Measurements from ENCODE around the gene HMGCR. TPM values are rescaled to one million over a fixed set of nuclear protein-coding genes. Genes with fewer than 3 reads are reported as not detected.

The HMGCR gene
- total and polyA plus RNA-seq, 9 of the 15 experiments (the other 6 are each of a cell fraction or from before 2014, with no cell fraction given): 29.5 to 155 (median 61.5) TPM

DNA sequence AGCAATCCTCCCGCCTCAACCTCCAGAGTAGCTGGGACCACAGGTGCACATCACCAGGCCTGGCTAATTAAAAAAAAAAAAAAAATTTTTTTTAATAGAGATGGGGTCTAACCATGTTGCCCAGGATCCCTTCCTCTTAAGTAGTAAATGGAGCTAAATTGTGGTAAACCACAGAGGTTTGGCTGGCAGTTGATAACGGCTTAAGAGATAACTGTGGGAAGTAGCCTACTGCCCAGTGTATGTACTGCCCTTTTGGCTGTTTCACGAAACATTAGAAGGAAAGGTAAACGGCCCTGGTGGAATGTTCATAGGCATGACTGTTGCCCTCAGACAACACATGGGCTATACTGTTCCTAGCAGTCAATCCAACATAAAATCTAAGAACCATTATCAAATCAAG, 44.4 kb downstream of the HMGCR start (continued):
- TF ChIP-seq, protein P1, sequence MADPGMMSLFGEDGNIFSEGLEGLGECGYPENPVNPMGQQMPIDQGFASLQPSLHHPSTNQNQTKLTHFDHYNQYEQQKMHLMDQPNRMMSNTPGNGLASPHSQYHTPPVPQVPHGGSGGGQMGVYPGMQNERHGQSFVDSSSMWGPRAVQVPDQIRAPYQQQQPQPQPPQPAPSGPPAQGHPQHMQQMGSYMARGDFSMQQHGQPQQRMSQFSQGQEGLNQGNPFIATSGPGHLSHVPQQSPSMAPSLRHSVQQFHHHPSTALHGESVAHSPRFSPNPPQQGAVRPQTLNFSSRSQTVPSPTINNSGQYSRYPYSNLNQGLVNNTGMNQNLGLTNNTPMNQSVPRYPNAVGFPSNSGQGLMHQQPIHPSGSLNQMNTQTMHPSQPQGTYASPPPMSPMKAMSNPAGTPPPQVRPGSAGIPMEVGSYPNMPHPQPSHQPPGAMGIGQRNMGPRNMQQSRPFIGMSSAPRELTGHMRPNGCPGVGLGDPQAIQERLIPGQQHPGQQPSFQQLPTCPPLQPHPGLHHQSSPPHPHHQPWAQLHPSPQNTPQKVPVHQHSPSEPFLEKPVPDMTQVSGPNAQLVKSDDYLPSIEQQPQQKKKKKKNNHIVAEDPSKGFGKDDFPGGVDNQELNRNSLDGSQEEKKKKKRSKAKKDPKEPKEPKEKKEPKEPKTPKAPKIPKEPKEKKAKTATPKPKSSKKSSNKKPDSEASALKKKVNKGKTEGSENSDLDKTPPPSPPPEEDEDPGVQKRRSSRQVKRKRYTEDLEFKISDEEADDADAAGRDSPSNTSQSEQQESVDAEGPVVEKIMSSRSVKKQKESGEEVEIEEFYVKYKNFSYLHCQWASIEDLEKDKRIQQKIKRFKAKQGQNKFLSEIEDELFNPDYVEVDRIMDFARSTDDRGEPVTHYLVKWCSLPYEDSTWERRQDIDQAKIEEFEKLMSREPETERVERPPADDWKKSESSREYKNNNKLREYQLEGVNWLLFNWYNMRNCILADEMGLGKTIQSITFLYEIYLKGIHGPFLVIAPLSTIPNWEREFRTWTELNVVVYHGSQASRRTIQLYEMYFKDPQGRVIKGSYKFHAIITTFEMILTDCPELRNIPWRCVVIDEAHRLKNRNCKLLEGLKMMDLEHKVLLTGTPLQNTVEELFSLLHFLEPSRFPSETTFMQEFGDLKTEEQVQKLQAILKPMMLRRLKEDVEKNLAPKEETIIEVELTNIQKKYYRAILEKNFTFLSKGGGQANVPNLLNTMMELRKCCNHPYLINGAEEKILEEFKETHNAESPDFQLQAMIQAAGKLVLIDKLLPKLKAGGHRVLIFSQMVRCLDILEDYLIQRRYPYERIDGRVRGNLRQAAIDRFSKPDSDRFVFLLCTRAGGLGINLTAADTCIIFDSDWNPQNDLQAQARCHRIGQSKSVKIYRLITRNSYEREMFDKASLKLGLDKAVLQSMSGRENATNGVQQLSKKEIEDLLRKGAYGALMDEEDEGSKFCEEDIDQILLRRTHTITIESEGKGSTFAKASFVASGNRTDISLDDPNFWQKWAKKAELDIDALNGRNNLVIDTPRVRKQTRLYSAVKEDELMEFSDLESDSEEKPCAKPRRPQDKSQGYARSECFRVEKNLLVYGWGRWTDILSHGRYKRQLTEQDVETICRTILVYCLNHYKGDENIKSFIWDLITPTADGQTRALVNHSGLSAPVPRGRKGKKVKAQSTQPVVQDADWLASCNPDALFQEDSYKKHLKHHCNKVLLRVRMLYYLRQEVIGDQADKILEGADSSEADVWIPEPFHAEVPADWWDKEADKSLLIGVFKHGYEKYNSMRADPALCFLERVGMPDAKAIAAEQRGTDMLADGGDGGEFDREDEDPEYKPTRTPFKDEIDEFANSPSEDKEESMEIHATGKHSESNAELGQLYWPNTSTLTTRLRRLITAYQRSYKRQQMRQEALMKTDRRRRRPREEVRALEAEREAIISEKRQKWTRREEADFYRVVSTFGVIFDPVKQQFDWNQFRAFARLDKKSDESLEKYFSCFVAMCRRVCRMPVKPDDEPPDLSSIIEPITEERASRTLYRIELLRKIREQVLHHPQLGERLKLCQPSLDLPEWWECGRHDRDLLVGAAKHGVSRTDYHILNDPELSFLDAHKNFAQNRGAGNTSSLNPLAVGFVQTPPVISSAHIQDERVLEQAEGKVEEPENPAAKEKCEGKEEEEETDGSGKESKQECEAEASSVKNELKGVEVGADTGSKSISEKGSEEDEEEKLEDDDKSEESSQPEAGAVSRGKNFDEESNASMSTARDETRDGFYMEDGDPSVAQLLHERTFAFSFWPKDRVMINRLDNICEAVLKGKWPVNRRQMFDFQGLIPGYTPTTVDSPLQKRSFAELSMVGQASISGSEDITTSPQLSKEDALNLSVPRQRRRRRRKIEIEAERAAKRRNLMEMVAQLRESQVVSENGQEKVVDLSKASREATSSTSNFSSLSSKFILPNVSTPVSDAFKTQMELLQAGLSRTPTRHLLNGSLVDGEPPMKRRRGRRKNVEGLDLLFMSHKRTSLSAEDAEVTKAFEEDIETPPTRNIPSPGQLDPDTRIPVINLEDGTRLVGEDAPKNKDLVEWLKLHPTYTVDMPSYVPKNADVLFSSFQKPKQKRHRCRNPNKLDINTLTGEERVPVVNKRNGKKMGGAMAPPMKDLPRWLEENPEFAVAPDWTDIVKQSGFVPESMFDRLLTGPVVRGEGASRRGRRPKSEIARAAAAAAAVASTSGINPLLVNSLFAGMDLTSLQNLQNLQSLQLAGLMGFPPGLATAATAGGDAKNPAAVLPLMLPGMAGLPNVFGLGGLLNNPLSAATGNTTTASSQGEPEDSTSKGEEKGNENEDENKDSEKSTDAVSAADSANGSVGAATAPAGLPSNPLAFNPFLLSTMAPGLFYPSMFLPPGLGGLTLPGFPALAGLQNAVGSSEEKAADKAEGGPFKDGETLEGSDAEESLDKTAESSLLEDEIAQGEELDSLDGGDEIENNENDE (IDR thresholded peaks at IDR 0.05; ENCODE audit: low read depth, low read length): no peak
- TF ChIP-seq RCOR1 (IDR thresholded peaks at IDR 0.05; ENCODE audit: borderline replicate concordance in 1 of 2, low read depth in 2 of 2, low read length in 2 of 2) (peak in 1 of 2 experiments; percentile 83; a peak in 2 of 4 replicates), SAFB (IDR thresholded peaks at IDR 0.05; ENCODE audit: borderline replicate concordance, low read depth, low read length) (no peak), ZNF384 (IDR thresholded peaks at IDR 0.05; ENCODE audit: low read depth, low read length) (peak; percentile 44; the same call in 1 of the 2 replicates), VEZF1 (CRISPR knock-in tag; IDR thresholded peaks at IDR 0.05) (0 out of 2 replicates have a peak, but pooled peaks have one; percentile 27), ZNF197 (CRISPR knock-in tag; IDR thresholded peaks at IDR 0.05; ENCODE audit: low read depth) (no peak), CBFA2T3 (IDR thresholded peaks at IDR 0.05) (peak; percentile 71), CBFA2T2 (conservative IDR thresholded peaks at IDR 0.05) (peak; percentile 44), GABPB2 (CRISPR knock-in tag; conservative IDR thresholded peaks at IDR 0.05) (no peak), ZMIZ1 (IDR thresholded peaks at IDR 0.05; ENCODE audit: low read depth in 2 of 2, low read length in 2 of 2) (peak in 1 of 2 experiments; percentile 60; a peak in 1 of 4 replicates), GATA2 (CRISPR knock-in tag; IDR thresholded peaks at IDR 0.05) (peak; percentile 58), CREB1 (IDR thresholded peaks at IDR 0.05) (no peak), CREB1 (CRISPR knock-in tag; IDR thresholded peaks at IDR 0.05) (no peak)

All from K562 (cell line).